HEK293T (cell line): Measurements from ENCODE around the gene POLR2L.

Experiments used
- BHLHE40 ChIP-seq: fragments of 450-650 bp; IDR thresholded peaks from 2 replicates; pipeline ENCODE4 v1.6.1; 2016; ENCODE audit warnings: mild to moderate bottlenecking, moderate library complexity, borderline replicate concordance
- ELF4 ChIP-seq: fragments of 450-650 bp; IDR thresholded peaks from 2 replicates; pipeline ENCODE4 v1.6.1; 2017; ENCODE audit warnings: antibody characterized with exemption
- FOXK2 ChIP-seq: fragments of 450-650 bp; IDR thresholded peaks from 2 replicates; pipeline ENCODE4 v1.6.1; 2016; ENCODE audit warnings: mild to moderate bottlenecking
- L3MBTL2 ChIP-seq: fragments of 450-650 bp; conservative IDR thresholded peaks from 2 replicates; pipeline ENCODE4 v1.6.1; 2016; ENCODE audit warnings: mild to moderate bottlenecking

- TF ChIP-seq ELF4 (no peak), FOXK2 (no peak), BHLHE40 (no peak), L3MBTL2 (no peak)
Observed at GRCh38 chr11:870127-870413, 27.7 kb upstream of the POLR2L start.
